HL-60 (cell line): ENCODE results near the gene SNRNP70.

ENCODE experiments used
- DNase-seq, 2 experiments: peaks; one replicate each; pipeline ENCODE4 v3.0.0-alpha.2; 2010 to 2020; ENCODE audit warnings: low read depth in 1 of 2, low spot score in 1 of 2
- H3K27ac ChIP-seq: fragments of 250-450 bp; sonication (Bioruptor Pico); replicated peaks from 2 replicates; pipeline ENCODE4 v1.5.1; 2020; ENCODE audit warnings: mild to moderate bottlenecking, moderate library complexity
- H3K27me3 ChIP-seq: fragments of 250-450 bp; sonication (Bioruptor Pico); 2 replicates; pipeline ENCODE4 v1.5.1; 2021; ENCODE audit warnings: mild to moderate bottlenecking, moderate library complexity; ENCODE audit not compliant: insufficient read depth, poor library complexity, severe bottlenecking
- H3K4me3 ChIP-seq: replicated peaks from 2 replicates; pipeline ENCODE4 v1.5.1; 2011; ENCODE audit warnings: mild to moderate bottlenecking, control low read depth, low read length; ENCODE audit not compliant: insufficient read depth
- GABPA ChIP-seq: IDR thresholded peaks from 2 replicates; pipeline ENCODE4 v1.6.1; 2012; ENCODE audit warnings: low read depth
- POLR2AphosphoS5 ChIP-seq: IDR thresholded peaks from 2 replicates; pipeline ENCODE4 v1.6.1; 2012; ENCODE audit warnings: low read depth
- SPI1 ChIP-seq: IDR thresholded peaks from 2 replicates; pipeline ENCODE4 v1.6.1; 2012; ENCODE audit warnings: low read depth, mild to moderate bottlenecking, borderline replicate concordance
- TF ChIP-seq, protein P1 (sequence below): IDR thresholded peaks from 2 replicates; pipeline ENCODE4 v1.6.1; 2012; ENCODE audit warnings: low read depth; ENCODE audit not compliant: insufficient replicate concordance
- TF ChIP-seq, protein P2 (sequence below): IDR thresholded peaks from one replicate; pipeline ENCODE4 v1.5.1; 2011; ENCODE audit warnings: low read length, control low read depth, inconsistent platforms; ENCODE audit not compliant: insufficient read depth

Gene SNRNP70

DNA sequence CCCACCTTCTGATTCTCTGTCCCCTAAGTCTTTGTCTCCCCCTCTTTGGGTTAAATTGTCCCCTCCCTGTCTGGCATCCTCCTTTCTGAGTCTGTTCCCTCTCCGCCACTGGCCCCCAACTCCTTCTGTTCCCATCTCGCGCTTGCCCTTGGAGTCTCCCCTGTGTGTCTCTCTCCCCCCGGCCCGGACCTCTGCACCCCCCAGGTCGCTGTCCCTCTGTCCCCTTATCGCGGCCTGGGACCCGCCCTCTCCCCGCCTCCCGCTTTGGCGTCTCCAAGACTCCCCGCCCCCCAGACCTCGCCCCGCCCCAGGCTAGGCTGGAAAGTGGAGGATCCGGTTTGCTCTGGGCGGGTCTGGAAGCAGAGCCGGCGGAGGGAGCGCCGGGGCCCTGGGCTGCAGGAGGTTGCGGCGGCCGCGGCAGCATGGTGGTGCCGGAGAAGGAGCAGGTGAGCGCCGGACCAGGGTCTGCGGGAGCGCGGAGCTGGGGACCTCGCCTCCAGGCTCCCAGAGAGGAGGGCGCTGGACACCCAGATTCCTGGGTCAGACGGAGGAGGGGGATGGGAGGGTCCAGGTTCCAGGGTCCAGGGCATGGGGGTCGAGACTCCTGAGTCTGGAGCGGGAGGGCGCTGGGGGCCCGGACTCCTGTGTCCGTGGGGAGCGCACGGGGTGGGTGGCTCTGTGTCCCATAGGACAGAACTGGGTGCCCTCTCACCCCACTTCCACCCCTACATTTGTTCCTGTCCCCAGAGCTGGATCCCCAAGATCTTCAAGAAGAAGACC lies 72.4 kb downstream of the SNRNP70 start, which contains the start of gene TRPM4:
Gene TRPM4, plus strand, starts transcription at position 348 of the 780 bp plus-strand sequence. Its CDS starts 75 bp downstream, at position 423.
- peak; percentile 26 to 28 for DNase-seq
- H3K4me3 ChIP-seq: peak within 1 kb of the TSS; percentile 34
- TF ChIP-seq POLR2AphosphoS5 (no peak), GABPA (no peak), SPI1 (no peak)
- TF ChIP-seq, protein P1, sequence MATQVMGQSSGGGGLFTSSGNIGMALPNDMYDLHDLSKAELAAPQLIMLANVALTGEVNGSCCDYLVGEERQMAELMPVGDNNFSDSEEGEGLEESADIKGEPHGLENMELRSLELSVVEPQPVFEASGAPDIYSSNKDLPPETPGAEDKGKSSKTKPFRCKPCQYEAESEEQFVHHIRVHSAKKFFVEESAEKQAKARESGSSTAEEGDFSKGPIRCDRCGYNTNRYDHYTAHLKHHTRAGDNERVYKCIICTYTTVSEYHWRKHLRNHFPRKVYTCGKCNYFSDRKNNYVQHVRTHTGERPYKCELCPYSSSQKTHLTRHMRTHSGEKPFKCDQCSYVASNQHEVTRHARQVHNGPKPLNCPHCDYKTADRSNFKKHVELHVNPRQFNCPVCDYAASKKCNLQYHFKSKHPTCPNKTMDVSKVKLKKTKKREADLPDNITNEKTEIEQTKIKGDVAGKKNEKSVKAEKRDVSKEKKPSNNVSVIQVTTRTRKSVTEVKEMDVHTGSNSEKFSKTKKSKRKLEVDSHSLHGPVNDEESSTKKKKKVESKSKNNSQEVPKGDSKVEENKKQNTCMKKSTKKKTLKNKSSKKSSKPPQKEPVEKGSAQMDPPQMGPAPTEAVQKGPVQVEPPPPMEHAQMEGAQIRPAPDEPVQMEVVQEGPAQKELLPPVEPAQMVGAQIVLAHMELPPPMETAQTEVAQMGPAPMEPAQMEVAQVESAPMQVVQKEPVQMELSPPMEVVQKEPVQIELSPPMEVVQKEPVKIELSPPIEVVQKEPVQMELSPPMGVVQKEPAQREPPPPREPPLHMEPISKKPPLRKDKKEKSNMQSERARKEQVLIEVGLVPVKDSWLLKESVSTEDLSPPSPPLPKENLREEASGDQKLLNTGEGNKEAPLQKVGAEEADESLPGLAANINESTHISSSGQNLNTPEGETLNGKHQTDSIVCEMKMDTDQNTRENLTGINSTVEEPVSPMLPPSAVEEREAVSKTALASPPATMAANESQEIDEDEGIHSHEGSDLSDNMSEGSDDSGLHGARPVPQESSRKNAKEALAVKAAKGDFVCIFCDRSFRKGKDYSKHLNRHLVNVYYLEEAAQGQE: no peak
- TF ChIP-seq, protein P2, sequence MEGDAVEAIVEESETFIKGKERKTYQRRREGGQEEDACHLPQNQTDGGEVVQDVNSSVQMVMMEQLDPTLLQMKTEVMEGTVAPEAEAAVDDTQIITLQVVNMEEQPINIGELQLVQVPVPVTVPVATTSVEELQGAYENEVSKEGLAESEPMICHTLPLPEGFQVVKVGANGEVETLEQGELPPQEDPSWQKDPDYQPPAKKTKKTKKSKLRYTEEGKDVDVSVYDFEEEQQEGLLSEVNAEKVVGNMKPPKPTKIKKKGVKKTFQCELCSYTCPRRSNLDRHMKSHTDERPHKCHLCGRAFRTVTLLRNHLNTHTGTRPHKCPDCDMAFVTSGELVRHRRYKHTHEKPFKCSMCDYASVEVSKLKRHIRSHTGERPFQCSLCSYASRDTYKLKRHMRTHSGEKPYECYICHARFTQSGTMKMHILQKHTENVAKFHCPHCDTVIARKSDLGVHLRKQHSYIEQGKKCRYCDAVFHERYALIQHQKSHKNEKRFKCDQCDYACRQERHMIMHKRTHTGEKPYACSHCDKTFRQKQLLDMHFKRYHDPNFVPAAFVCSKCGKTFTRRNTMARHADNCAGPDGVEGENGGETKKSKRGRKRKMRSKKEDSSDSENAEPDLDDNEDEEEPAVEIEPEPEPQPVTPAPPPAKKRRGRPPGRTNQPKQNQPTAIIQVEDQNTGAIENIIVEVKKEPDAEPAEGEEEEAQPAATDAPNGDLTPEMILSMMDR: no peak
- no peak within 1 kb of the TSS for H3K27ac ChIP-seq
- peaks cover 24% of the 10 kb centered on the region for H3K27me3 ChIP-seq
